GDM1 (cell line): Measurements from ENCODE around the gene TMPRSS11A.

Source experiments
- DNase-seq: peaks from one replicate; lab custom pipeline; 2025; lab: John Stamatoyannopoulos, UW

TMPRSS11A gene

GRCh38 chr4:67963356-67963755 is at the start of gene TMPRSS11A:
Gene TMPRSS11A (minus strand): TSS chr4:67963493. CDS start chr4:67963393, 100 bp downstream.
- DNase-seq: no peak

- DNase-seq: no peak
These were observed 48.4 kb upstream of the TMPRSS11A start for GRCh38 chr4:68011684-68012083.

GRCh38 chr4:68002906-68003305 is 39.6 kb upstream of the TMPRSS11A start:
- no peak for DNase-seq

GRCh38 chr4:67996127-67996526 is 32.8 kb upstream of the TMPRSS11A start:
- no peak for DNase-seq

GRCh38 chr4:67988991-67989390 is 25.7 kb upstream of the TMPRSS11A start:
- no peak for DNase-seq

- no peak for DNase-seq
These were observed 20.0 kb upstream of the TMPRSS11A start for GRCh38 chr4:67983333-67983732.

- no peak for DNase-seq
These were observed 17.2 kb upstream of the TMPRSS11A start for GRCh38 chr4:67980512-67980911.

- no peak for DNase-seq
These were observed 10.3 kb upstream of the TMPRSS11A start for GRCh38 chr4:67973608-67974007.

GRCh38 chr4:67954890-67955289 is 8.4 kb downstream of the TMPRSS11A start:
- DNase-seq: no peak

- DNase-seq: no peak
These were observed 22.2 kb downstream of the TMPRSS11A start for GRCh38 chr4:67941074-67941473.

GRCh38 chr4:67940506-67940905 is 22.8 kb downstream of the TMPRSS11A start:
- DNase-seq: no peak

- DNase-seq: no peak
These were observed 24.1 kb downstream of the TMPRSS11A start for GRCh38 chr4:67939195-67939594.

GRCh38 chr4:67935888-67936287 is 27.4 kb downstream of the TMPRSS11A start:
- DNase-seq: no peak

- DNase-seq: no peak
These were observed 28.7 kb downstream of the TMPRSS11A start for GRCh38 chr4:67934628-67935027.

- no peak for DNase-seq
These were observed 29.5 kb downstream of the TMPRSS11A start for GRCh38 chr4:67933755-67934154.

- no peak for DNase-seq
These were observed 30.3 kb downstream of the TMPRSS11A start for GRCh38 chr4:67933038-67933437.

GRCh38 chr4:67931256-67931655 is 32.0 kb downstream of the TMPRSS11A start:
- DNase-seq: no peak

- no peak for DNase-seq
These were observed 33.9 kb downstream of the TMPRSS11A start for GRCh38 chr4:67929426-67929825.

GRCh38 chr4:67928546-67928945 is 34.7 kb downstream of the TMPRSS11A start:
- no peak for DNase-seq

GRCh38 chr4:67927251-67927650 is 36.0 kb downstream of the TMPRSS11A start:
- DNase-seq: no peak

- DNase-seq: no peak
These were observed 36.8 kb downstream of the TMPRSS11A start for GRCh38 chr4:67926485-67926884.

GRCh38 chr4:67922697-67923096 is 40.6 kb downstream of the TMPRSS11A start:
- no peak for DNase-seq

GRCh38 chr4:67918428-67918827 is 44.9 kb downstream of the TMPRSS11A start:
- no peak for DNase-seq

GRCh38 chr4:67915400-67915966 is 47.8 kb downstream of the TMPRSS11A start:
- DNase-seq: no peak

GRCh38 chr4:67912080-67912479 is 51.2 kb downstream of the TMPRSS11A start:
- DNase-seq: no peak
